Common myeloid progenitor, CD34-positive (primary cell): ENCODE measurements around the gene NR2C2AP.

Experiments
- CTCF ChIA-PET: fragments of 350-600 bp; sonication (Branson Sonifier 250); formaldehyde crosslinking; loops from one replicate; lab custom pipeline; 2021; ENCODE audit warnings: antibody characterized with exemption; lab: Charles Lee
- POLR2A ChIA-PET: fragments of 350-600 bp; sonication (Branson Sonifier 250); formaldehyde crosslinking; loops from one replicate; lab custom pipeline; 2021; ENCODE audit warnings: antibody characterized with exemption; lab: Charles Lee
- DNase-seq, 3 donors: peaks; one replicate each; pipeline versions ENCODE4 v3.0.0 to v3.0.0-alpha.2; 2013
- H3K27ac ChIP-seq, 2 experiments: 1 replicate in 1 of 2; 2 replicates in 1 of 2; pipeline ENCODE4 v1.7.0; 2013; ENCODE audit warnings: inconsistent platforms in 2 of 2, low read length in 2 of 2, mild to moderate bottlenecking in 2 of 2, low read depth in 1 of 2, moderate library complexity in 1 of 2; ENCODE audit not compliant: severe bottlenecking in 2 of 2, insufficient read depth in 1 of 2, poor library complexity in 1 of 2
- H3K27me3 ChIP-seq, 5 experiments: replicated peaks in 2 of 5; 1 replicate in 3 of 5; 2 replicates in 2 of 5; pipeline versions ENCODE4 v1.6.1 to v1.7.0; 2013; ENCODE audit warnings: low read length in 4 of 5, mild to moderate bottlenecking in 2 of 5, moderate library complexity in 2 of 5, inconsistent platforms in 1 of 5; ENCODE audit not compliant: insufficient read depth in 5 of 5, control insufficient read depth in 4 of 5
- H3K36me3 ChIP-seq, 4 experiments: 1 replicate in 2 of 4; 2 replicates in 2 of 4; pipeline versions ENCODE4 v1.6.1 to v1.7.0; 2013; ENCODE audit warnings: low read length in 3 of 4, control low read depth in 1 of 4, mild to moderate bottlenecking in 1 of 4; ENCODE audit not compliant: control insufficient read depth in 4 of 4, insufficient read depth in 4 of 4
- H3K4me1 ChIP-seq, 4 experiments: 1 replicate in 3 of 4; 2 replicates in 1 of 4; pipeline versions ENCODE4 v1.6.1 to v1.7.1; 2013; ENCODE audit warnings: low read length in 3 of 4, mild to moderate bottlenecking in 3 of 4, control low read depth in 1 of 4, inconsistent platforms in 1 of 4, moderate library complexity in 1 of 4; ENCODE audit not compliant: control insufficient read depth in 4 of 4, insufficient read depth in 4 of 4; ENCODE audit errors: control extremely low read depth in 1 of 4
- H3K4me3 ChIP-seq, 7 experiments: 1 replicate in 4 of 7; 2 replicates in 3 of 7; pipeline versions ENCODE4 v1.5.1 to v1.7.0; 2013; ENCODE audit warnings: mild to moderate bottlenecking in 7 of 7, low read length in 6 of 7, moderate library complexity in 6 of 7, inconsistent platforms in 2 of 7, low read depth in 2 of 7, control low read depth in 1 of 7; ENCODE audit not compliant: insufficient read depth in 4 of 7, control insufficient read depth in 1 of 7; ENCODE audit errors: extremely low read depth in 1 of 7
- H3K9me3 ChIP-seq, 5 experiments: 1 replicate in 4 of 5; 2 replicates in 1 of 5; pipeline versions ENCODE4 v1.6.1 to v1.7.1; 2013; ENCODE audit warnings: low read length in 4 of 5, mild to moderate bottlenecking in 2 of 5, inconsistent platforms in 1 of 5, low read depth in 1 of 5, moderate library complexity in 1 of 5; ENCODE audit not compliant: control insufficient read depth in 4 of 5, insufficient read depth in 2 of 5; ENCODE audit errors: control extremely low read depth in 1 of 5
- WGBS: methylation state at CpG from one replicate; pipeline ENCODE4 v1.1.5; 2013; ENCODE audit not compliant: insufficient coverage; 5-methylcytosine and 5-hydroxymethylcytosine counted together

Gene NR2C2AP

GRCh38 chr19:19211499-19212420, 8.5 kb upstream of the NR2C2AP start, which contains the start of gene NCAN:
Gene NCAN, plus strand, starts transcription at chr19:19211958. Its CDS starts 4,996 bp downstream, at chr19:19216954.
- POLR2A ChIA-PET: no interaction called here
- Histone ChIP-seq H3K27me3 (peaks cover 3 to 76% (median 18%) of the 10 kb centered on the region in 5 experiments), H3K27ac (no peak within 1 kb of the TSS), H3K36me3 (no peaks in the 10 kb centered on the region), H3K4me3 (no peak within 1 kb of the TSS), H3K4me1 (no peaks in the 10 kb centered on the region), H3K9me3 (no peaks in the 10 kb centered on the region)
- 10% methylated on average over 44 of the region's 54 CpGs for WGBS
- no peak for DNase-seq
- CTCF ChIA-PET: no interaction called here

GRCh38 chr19:19209372-19209771, 6.2 kb upstream of the NR2C2AP start:
- H3K36me3 ChIP-seq: no peaks in the 10 kb centered on the region
- H3K9me3 ChIP-seq: no peaks in the 10 kb centered on the region
- H3K4me3 ChIP-seq: no peak overlapping the region
- ChIA-PET POLR2A (no interaction called here), CTCF (interaction anchor here (0.7 to 1.3 kb wide), 2 partner anchors 34 to 73 kb away, joined by 3 read pairs; no protein-coding TSS in a partner anchor)
- DNase-seq: no peak
- H3K27me3 ChIP-seq: peaks cover 3 to 59% (median 15%) of the 10 kb centered on the region in 5 experiments
- 65% methylated on average over 9 of the region's 9 CpGs for WGBS
- H3K27ac ChIP-seq: no peak overlapping the region
- no peaks in the 10 kb centered on the region for H3K4me1 ChIP-seq

- no peak overlapping the region for H3K4me3 ChIP-seq
- ChIA-PET POLR2A (no interaction called here), CTCF (no interaction called here)
- H3K4me1 ChIP-seq: peaks cover 0 to 6% (median 4%) of the 10 kb centered on the region in 4 experiments
- 81% methylated on average over 3 of the region's 8 CpGs for WGBS
- no peaks in the 10 kb centered on the region for H3K36me3 ChIP-seq
- H3K27ac ChIP-seq: no peak overlapping the region
- no peak for DNase-seq
- H3K9me3 ChIP-seq: no peaks in the 10 kb centered on the region
- peaks cover 3 to 44% (median 9%) of the 10 kb centered on the region in 5 experiments for H3K27me3 ChIP-seq
These were observed 4.7 kb upstream of the NR2C2AP start for GRCh38 chr19:19207637-19208572.

GRCh38 chr19:19206938-19207337, 3.7 kb upstream of the NR2C2AP start:
- H3K27me3 ChIP-seq: peaks cover 3 to 34% (median 8%) of the 10 kb centered on the region in 5 experiments
- H3K4me1 ChIP-seq: peaks cover 4 to 15% (median 13%) of the 10 kb centered on the region in 4 experiments
- no peaks in the 10 kb centered on the region for H3K9me3 ChIP-seq
- no peak for DNase-seq
- H3K27ac ChIP-seq: no peak overlapping the region
- CTCF ChIA-PET: interaction anchor here (1.1 kb wide), 1 partner anchor 17 kb away, joined by 3 read pairs; no protein-coding TSS in a partner anchor
- WGBS: 74% methylated on average over 4 of the region's 5 CpGs
- POLR2A ChIA-PET: no interaction called here
- no peak overlapping the region for H3K4me3 ChIP-seq
- H3K36me3 ChIP-seq: peaks cover 0 to 7% (median 0%) of the 10 kb centered on the region in 4 experiments

GRCh38 chr19:19205416-19206410, 2.5 kb upstream of the NR2C2AP start:
- WGBS: 62% methylated on average over 12 of the region's 14 CpGs
- H3K4me3 ChIP-seq: no peak overlapping the region
- ChIA-PET POLR2A (no interaction called here), CTCF (interaction anchor here (1.1 kb wide), 1 partner anchor 19 kb away, joined by 3 read pairs; no protein-coding TSS in a partner anchor)
- peaks cover 0 to 16% (median 2%) of the 10 kb centered on the region in 4 experiments for H3K36me3 ChIP-seq
- peaks cover 0 to 23% (median 2%) of the 10 kb centered on the region in 5 experiments for H3K27me3 ChIP-seq
- H3K4me1 ChIP-seq: peaks cover 4 to 20% (median 15%) of the 10 kb centered on the region in 4 experiments
- H3K9me3 ChIP-seq: no peaks in the 10 kb centered on the region
- H3K27ac ChIP-seq: no peak overlapping the region
- no peak for DNase-seq

GRCh38 chr19:19204181-19204580, 967 bp upstream of the NR2C2AP start:
- DNase-seq: no peak
- CTCF ChIA-PET: no interaction called here
- Histone ChIP-seq H3K36me3 (peaks cover 4 to 23% (median 7%) of the 10 kb centered on the region in 4 experiments), H3K9me3 (no peaks in the 10 kb centered on the region), H3K4me3 (no peak overlapping the region), H3K4me1 (peaks cover 4 to 20% (median 15%) of the 10 kb centered on the region in 4 experiments), H3K27ac (no peak overlapping the region), H3K27me3 (peaks cover 0 to 11% (median 0%) of the 10 kb centered on the region in 5 experiments)
- POLR2A ChIA-PET: interaction anchor here (0.6 to 0.7 kb wide), 2 partner anchors 111 to 321 kb away, joined by 3 read pairs; no protein-coding TSS in a partner anchor
- WGBS: 76% methylated on average over 12 of the region's 13 CpGs
